GM12873 (cell line): ENCODE data around the gene VWA5A.

Experiments used
- CTCF ChIP-seq: IDR thresholded peaks from 2 replicates; pipeline ENCODE4 v1.5.1; 2012; ENCODE audit warnings: low read depth, mild to moderate bottlenecking, moderate library complexity, low read length, control low read depth; ENCODE audit not compliant: insufficient read depth; ENCODE audit errors: missing control alignments

The VWA5A gene

GRCh38 chr11:124096364-124096763, 18.9 kb upstream of the VWA5A start:
- TF ChIP-seq CTCF = no peak

GRCh38 chr11:124098141-124098540, 17.1 kb upstream of the VWA5A start:
- no peak for TF ChIP-seq CTCF

- TF ChIP-seq CTCF = no peak
Observed at GRCh38 chr11:124101737-124102136, 13.5 kb upstream of the VWA5A start.

- peak; percentile 40 for TF ChIP-seq CTCF
Observed at GRCh38 chr11:124108156-124108555, 7.1 kb upstream of the VWA5A start.

- no peak for TF ChIP-seq CTCF
Observed at GRCh38 chr11:124109377-124109776, 5.9 kb upstream of the VWA5A start.

- TF ChIP-seq CTCF = no peak
Observed at GRCh38 chr11:124110201-124110600, 5.0 kb upstream of the VWA5A start.

GRCh38 chr11:124113890-124114289, 1.4 kb upstream of the VWA5A start:
- TF ChIP-seq CTCF = no peak
